ENCODE data around the gene HARS2.
A peak's percentile ranks its signal among the peaks of the same experiment; 100 is the strongest.
"Not testable (repeated sequence)": the region's sequence is repeated elsewhere in the genome, so short reads cannot be mapped to it uniquely, and the experiment has no call there.

The HARS2 gene

DNA sequence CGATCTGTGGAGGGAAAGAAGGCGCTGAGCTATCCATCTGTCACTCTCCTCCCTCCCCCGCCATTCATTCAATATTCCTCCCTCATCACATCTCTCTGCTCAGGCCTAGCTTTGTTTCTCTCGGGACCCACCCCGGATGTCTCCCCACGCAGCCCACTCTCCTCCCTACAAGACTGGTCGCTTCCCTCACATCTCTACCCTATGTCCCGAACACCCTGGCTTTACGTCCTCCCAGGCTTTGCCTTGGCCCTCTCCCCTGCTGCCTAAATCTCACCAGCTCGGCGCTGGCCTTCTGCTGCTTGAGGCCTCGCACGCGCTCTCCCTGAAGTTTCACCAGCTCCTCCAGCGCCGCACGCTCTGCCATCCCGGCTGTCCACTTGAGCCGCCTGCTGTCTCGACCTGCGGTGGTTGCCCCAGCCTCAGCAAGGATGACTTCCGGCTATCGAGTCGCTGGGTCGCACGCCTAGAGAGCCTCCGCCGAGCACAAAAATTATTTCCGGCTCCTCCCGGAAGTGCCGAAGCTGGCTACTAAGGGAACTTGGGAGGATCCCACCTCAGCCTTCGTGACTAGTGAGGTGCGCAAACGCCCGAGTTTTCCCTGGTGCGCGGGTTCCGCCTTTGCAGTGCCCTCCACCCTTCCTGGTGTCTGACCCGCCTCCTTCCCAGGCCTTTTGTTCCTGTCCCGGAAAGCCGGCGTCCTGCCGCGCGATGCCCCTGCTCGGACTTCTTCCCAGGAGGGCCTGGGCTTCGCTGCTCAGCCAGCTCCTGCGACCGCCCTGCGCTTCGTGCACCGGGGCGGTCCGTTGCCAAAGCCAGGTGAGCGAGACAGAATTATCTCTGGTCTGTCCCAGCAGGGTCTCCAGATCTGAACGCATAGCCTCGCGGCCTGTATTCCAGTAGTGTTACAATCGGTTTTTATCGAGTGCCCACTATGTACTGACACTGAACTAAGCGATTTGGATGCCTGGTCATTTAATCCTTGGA lies at the start of gene HARS2, which contains the start of gene HARS1:
Gene HARS2 (plus strand): TSS at position 515 of the 984 bp plus-strand sequence. CDS start 194 bp downstream, at position 709.
Gene HARS1 (minus strand): TSS at position 430 of the 984 bp plus-strand sequence. CDS start 66 bp downstream, at position 364.
- peak; percentile 89 for DNase-seq

GRCh38 chr5:140641716-140642115 lies 49.5 kb upstream of the HARS2 start:
- no peak for DNase-seq

DNA sequence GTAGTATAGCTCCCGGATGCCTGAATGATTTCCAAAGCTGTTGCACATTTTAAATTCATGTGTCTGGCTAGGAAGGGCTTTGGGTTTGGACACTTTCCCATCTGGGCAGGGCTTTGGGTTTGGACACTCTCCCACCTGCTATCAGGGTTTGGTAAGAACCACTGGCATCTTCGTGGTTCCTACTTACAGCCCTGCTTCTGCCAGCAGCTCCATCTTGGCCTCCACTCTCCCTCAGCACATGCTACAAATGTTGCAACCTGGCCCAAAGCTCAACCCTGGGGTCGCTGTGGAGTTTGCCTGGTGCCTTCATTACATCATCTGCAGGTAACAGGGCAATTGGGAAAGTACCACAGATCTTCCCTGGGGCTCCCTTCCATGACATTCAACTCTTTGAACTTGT lies 48.5 kb upstream of the HARS2 start:
- DNase-seq = no peak

DNA sequence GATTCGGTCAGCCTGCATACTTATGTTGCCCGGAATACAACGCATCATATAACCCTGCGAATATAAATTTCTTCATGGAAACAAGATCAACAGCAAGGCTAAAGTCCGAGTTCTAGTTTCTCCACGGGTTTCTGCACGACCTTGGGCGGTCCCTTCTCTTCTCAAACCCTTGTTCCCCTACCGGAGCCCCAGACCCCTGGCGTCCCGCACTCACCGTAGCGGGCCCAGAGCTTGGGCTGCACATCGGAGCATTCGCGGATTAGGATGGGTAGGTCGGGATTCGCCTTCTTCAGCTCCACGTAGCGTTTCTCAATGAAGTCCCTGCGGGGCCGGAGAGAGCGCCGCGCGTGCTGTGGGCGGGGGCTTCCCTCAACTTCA lies 44.2 kb upstream of the HARS2 start:
- no peak for DNase-seq

GRCh38 chr5:140658870-140659269 lies 32.4 kb upstream of the HARS2 start:
- DNase-seq = no peak

GRCh38 chr5:140660371-140660770 lies 30.9 kb upstream of the HARS2 start:
- DNase-seq = not testable (repeated sequence)

GRCh38 chr5:140664030-140664358 lies 27.3 kb upstream of the HARS2 start:
- no peak for DNase-seq

GRCh38 chr5:140664359-140665119 lies 26.7 kb upstream of the HARS2 start, which contains the start of gene WDR55:
TSS of gene WDR55 (plus strand) at chr5:140664904. CDS start at chr5:140664913, 9 bp downstream.
- DNase-seq = peak; percentile 96

DNA sequence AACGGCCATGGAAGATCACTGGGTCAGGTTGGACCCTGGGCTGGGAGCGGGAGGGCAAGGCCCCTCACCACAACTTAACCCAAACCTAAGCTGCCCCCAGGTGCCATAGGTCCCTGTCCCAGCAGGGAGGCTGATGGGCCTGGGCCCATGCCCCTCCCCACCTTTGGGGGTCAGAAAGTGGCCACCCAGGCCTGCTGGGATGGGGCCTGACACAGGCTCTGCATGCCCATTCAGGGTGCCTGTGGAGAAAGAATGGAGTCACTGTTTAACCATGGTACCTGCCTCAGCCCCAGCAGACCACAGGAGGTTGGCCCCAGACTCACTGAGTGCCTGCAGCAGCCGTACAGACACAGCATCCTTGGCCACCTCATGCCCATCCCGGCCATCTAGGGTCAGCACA lies 20.2 kb upstream of the HARS2 start:
- not testable (repeated sequence) for DNase-seq

GRCh38 chr5:140671472-140672125 lies 19.7 kb upstream of the HARS2 start:
- no peak for DNase-seq

DNA sequence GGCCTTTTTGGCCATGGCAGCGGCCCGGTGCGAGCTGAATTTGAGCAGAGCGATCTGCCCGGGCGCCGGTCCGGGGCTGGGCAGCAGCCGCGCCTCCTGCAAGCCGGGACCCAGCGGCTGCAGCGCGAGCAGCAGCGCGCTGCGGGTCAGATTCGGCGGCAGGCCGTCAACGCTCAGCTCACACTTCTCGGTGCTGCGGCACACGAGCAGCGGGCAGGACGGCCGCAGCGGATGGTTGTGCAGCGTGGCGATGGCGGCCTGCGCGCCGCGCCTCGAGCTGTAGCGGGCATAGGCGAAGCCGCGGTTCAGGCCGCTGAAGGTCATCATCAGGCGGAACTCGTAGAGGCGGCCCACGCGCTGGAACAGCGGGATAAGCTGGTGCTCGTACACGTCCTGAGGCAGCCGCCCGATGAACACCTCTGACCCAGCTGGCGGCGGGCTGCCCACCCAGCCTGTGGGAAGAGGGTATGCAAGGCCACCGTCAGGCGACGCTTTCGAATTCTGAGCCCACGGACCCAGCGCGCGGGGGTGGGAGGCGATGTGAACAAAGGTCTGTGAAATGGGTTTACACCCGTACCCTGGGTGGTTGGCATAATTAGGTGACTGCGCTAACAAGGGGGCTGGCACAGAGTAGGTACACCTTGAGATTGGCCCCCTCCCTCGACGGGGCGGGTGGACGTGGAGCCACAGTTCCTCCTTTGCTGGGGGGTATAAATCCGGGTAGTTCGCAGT lies 18.6 kb upstream of the HARS2 start:
- no peak for DNase-seq

- no peak for DNase-seq
Observed at GRCh38 chr5:140673187-140673976, 17.9 kb upstream of the HARS2 start, which contains the start of gene DND1. TSS of gene DND1 (minus strand) at chr5:140673576. CDS start at chr5:140673542, 34 bp downstream.

GRCh38 chr5:140674211-140674610 lies 17.0 kb upstream of the HARS2 start:
- no peak for DNase-seq

GRCh38 chr5:140674629-140675028 lies 16.6 kb upstream of the HARS2 start:
- DNase-seq = no peak

DNA sequence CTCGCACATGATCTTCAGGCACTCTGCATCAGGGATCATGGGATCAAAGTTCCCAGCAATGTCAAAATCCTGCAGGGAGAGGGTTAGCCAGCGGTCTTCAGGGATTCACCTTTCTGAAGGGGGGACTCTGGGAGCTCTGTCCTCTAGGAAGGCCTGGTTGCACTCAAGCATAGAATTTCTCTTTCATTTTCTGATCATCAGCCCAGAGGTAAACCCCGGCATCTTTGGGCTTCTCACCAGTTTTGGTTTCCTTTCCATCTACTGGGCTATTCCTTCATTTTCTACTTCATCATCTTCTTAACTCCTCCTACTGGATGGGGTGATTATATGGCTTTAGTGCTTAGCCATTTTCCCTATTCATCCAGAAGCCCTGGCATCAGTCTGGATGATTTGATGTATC lies 13.3 kb upstream of the HARS2 start:
- DNase-seq = no peak

DNA sequence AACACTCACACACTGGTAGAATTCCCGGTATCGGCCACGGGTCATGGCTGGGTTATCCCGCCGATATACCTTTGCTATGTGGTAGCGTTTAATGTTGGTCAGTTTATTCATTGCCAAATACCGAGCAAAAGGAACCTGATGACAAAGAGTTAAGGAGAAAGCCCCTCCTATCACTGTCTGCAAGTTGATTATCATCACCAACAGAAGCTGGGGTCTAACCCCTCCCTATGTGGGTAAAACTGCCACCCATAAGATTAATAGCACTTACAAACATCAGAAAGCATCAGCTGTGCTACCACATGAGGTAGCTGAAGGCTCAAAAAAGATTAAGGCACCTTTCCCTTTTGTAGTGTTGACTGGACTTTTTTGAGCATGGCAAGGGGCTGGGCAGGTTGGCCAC lies 12.3 kb upstream of the HARS2 start:
- no peak for DNase-seq

GRCh38 chr5:140690376-140690932 lies 801 bp upstream of the HARS2 start:
- no peak for DNase-seq

- DNase-seq = no peak
Observed at GRCh38 chr5:140694276-140694675, 3.0 kb downstream of the HARS2 start.

DNA sequence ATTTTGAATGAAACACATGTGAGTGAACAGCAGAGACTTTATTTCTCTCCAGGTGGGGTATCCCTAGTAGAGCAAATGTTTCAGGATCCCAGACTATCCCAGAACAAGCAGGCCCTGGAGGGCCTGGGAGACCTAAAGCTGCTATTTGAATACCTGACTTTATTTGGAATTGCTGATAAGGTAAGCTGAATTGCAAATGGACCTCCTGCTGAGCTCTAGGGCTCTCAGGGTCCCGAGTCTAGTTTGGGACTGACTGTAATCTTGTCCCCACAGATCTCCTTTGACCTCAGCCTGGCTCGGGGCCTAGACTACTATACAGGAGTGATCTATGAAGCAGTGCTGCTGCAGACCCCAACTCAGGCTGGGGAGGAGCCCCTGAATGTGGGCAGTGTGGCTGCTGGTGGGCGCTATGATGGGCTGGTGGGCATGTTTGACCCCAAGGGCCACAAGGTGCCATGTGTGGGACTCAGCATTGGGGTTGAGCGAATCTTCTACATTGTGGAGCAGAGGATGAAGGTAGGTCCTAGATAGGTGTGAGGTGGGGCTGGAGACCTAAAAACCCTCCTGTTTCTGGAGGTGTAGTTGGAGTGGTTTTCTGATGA lies 5.7 kb downstream of the HARS2 start:
- no peak for DNase-seq
